Right lobe of liver (tissue), 6 donors: ENCODE data around the gene ANKRD55. TPM values are rescaled to one million over a fixed set of nuclear protein-coding genes. Genes with fewer than 3 reads are reported as not detected.

Experiments
- ATAC-seq, 4 donors: fragments of 200-7000 bp; cut with Tn5 transposase; one replicate each; pipeline ENCODE4 v1.9.1; 2020; ENCODE audit warnings: mild to moderate bottlenecking in 4 of 4, moderate library complexity in 4 of 4
- DNase-seq, 3 donors: peaks; one replicate each; pipeline ENCODE4 v3.0.0-alpha.2; 2020
- H3K27ac ChIP-seq, 3 donors: fragments of 200-600 bp; one replicate each; pipeline ENCODE4 v1.8.0; 2022
- H3K27me3 ChIP-seq, 2 donors: fragments of 200-600 bp; one replicate each; pipeline ENCODE4 v1.8.0; 2022
- H3K36me3 ChIP-seq, 4 donors: fragments of 200-600 bp; sonication (generic) in 1 of 4; one replicate each; pipeline versions ENCODE4 v1.5.1 to v1.8.0; 2017 to 2022; ENCODE audit warnings: control low read depth in 1 of 4
- H3K4me1 ChIP-seq, 4 donors: fragments of 200-600 bp; sonication (generic) in 1 of 4; one replicate each; pipeline versions ENCODE4 v1.5.1 to v1.8.0; 2017 to 2022; ENCODE audit warnings: control low read depth in 1 of 4
- H3K4me3 ChIP-seq, 3 donors: fragments of 200-600 bp; one replicate each; pipeline ENCODE4 v1.8.0; 2022
- H3K9me3 ChIP-seq, 4 donors: fragments of 200-600 bp; sonication (generic) in 1 of 4; one replicate each; pipeline versions ENCODE4 v1.5.1 to v1.8.0; 2017 to 2022; ENCODE audit warnings: control low read depth in 1 of 4
- POLR2A ChIP-seq: fragments of 450-650 bp; IDR thresholded peaks from one replicate; pipeline ENCODE4 v1.6.1; 2017; ENCODE audit warnings: antibody characterized with exemption, mild to moderate bottlenecking
- WGBS: methylation state at CpG from one replicate; pipeline ENCODE4 v1.1.6; 2018; ENCODE audit warnings: low coverage, low lambda C conversion rate; ENCODE audit not compliant: insufficient coverage; ENCODE audit errors: missing lambda C conversion rate; 5-methylcytosine and 5-hydroxymethylcytosine counted together
- intact Hi-C, 2 donors: fragments of 100-400 bp; cut with DNase I; formaldehyde crosslinking; loops; one replicate each; pipeline versions ENCODE4 v1.11.2 to v1.14.1; 2022
- total RNA-seq, 6 experiments: library from RNA; depleted of rRNA in 2 of 6; stranded (reverse); fragments of >200 nt in 2 of 6; fragmentation: NEBNext Ultra II Directional in 3 of 6; extraction: Animal tissue kit (Norgen Biotek cat#: 25700) in 3 of 6; gene quantifications; one replicate each; pipeline versions ENCODE4 v1.1.0 to v1.2.4, GENCODE V29; 2016 to 2023
- TF ChIP-seq, protein P1 (sequence below), 4 donors: fragments of 200-600 bp in 3 of 4; fragments of 450-650 bp in 1 of 4; IDR thresholded peaks; one replicate each; pipeline versions ENCODE4 v1.5.1 to v1.8.0; 2016 to 2022; ENCODE audit warnings: antibody characterized with exemption in 4 of 4, mild to moderate bottlenecking in 2 of 4
- donor health status: DM: no; HTN: yes; CAD: no.
- donor health status: DM: no; HTN: no; CAD: no.
- donor health status: DM: no; HTN: no; CAD: no.
- donor health status: DM: no; HTN: yes; CAD: no.
- donor health status: DM: no; HTN: yes; CAD: no.

The ANKRD55 gene
- total RNA-seq, 6 experiments from 2014 or later = 0.68 to 2.2 (median 1.2) TPM

GRCh38 chr5:56066931-56067450 is 166.1 kb downstream of the ANKRD55 start:
- intact Hi-C loops = no loop called here
- no peaks in the 10 kb centered on the region for H3K36me3 ChIP-seq
- no peak overlapping the region for H3K27ac ChIP-seq
- WGBS = 94% methylated on average over 3 of the region's 3 CpGs
- H3K9me3 ChIP-seq = no peaks in the 10 kb centered on the region
- H3K4me3 ChIP-seq = no peak overlapping the region
- ATAC-seq (no peak), DNase-seq (no peak)
- H3K27me3 ChIP-seq = no peaks in the 10 kb centered on the region
- TF ChIP-seq, protein P1, sequence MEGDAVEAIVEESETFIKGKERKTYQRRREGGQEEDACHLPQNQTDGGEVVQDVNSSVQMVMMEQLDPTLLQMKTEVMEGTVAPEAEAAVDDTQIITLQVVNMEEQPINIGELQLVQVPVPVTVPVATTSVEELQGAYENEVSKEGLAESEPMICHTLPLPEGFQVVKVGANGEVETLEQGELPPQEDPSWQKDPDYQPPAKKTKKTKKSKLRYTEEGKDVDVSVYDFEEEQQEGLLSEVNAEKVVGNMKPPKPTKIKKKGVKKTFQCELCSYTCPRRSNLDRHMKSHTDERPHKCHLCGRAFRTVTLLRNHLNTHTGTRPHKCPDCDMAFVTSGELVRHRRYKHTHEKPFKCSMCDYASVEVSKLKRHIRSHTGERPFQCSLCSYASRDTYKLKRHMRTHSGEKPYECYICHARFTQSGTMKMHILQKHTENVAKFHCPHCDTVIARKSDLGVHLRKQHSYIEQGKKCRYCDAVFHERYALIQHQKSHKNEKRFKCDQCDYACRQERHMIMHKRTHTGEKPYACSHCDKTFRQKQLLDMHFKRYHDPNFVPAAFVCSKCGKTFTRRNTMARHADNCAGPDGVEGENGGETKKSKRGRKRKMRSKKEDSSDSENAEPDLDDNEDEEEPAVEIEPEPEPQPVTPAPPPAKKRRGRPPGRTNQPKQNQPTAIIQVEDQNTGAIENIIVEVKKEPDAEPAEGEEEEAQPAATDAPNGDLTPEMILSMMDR (IDR thresholded peaks at IDR 0.05) = no peak
- no peak for TF ChIP-seq POLR2A
- H3K4me1 ChIP-seq = peaks cover 0 to 8% (median 0%) of the 10 kb centered on the region in 4 donors

DNA sequence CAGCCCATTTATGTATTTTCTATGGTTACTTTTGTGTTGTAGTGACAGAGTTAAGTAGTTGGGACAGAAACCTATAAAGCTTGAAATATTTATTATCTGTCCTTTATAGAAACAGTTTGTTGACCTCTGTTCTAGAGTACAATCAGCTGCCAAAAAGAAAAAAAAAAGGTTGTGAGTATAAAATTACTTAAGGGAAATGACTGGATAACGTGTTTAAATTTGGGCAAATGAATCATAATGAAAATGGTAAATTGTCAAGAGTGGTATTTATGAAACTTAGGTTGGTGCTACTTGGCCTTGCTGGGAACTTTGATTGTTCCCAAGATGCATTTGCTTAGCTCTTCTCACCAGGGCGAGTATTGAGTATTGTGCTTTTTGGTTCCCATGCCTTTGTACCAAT is 168.1 kb downstream of the ANKRD55 start:
- H3K9me3 ChIP-seq = no peaks in the 10 kb centered on the region
- intact Hi-C loops = no loop called here
- 82% methylated on average over 2 of the region's 2 CpGs for WGBS

GRCh38 chr5:56060276-56061110 is 172.6 kb downstream of the ANKRD55 start:
- Histone ChIP-seq H3K27ac (no peak overlapping the region), H3K9me3 (no peaks in the 10 kb centered on the region), H3K36me3 (no peaks in the 10 kb centered on the region), H3K4me1 (peaks cover 0 to 17% (median 8%) of the 10 kb centered on the region in 4 donors), H3K4me3 (no peak overlapping the region), H3K27me3 (no peaks in the 10 kb centered on the region)
- no peak for DNase-seq
- no peak for TF ChIP-seq POLR2A
- TF ChIP-seq, protein P1 (IDR thresholded peaks at IDR 0.05) = no peak
- intact Hi-C loops = no loop called here
- WGBS = 82% methylated on average over 10 of the region's 10 CpGs
- no peak for ATAC-seq

More for the DNA sequence above, 168.1 kb downstream of the ANKRD55 start:
- ATAC-seq (no peak), DNase-seq (no peak)
- no peaks in the 10 kb centered on the region for H3K27me3 ChIP-seq
- no peaks in the 10 kb centered on the region for H3K36me3 ChIP-seq
- no peaks in the 10 kb centered on the region for H3K4me1 ChIP-seq
- H3K4me3 ChIP-seq = no peak overlapping the region
- no peak for TF ChIP-seq POLR2A
- TF ChIP-seq, protein P1 (IDR thresholded peaks at IDR 0.05) = no peak
- H3K27ac ChIP-seq = no peak overlapping the region

GRCh38 chr5:56059854-56060253 is 173.3 kb downstream of the ANKRD55 start:
- TF ChIP-seq POLR2A = no peak
- TF ChIP-seq, protein P1 (IDR thresholded peaks at IDR 0.05) = no peak
- ATAC-seq (no peak), DNase-seq (no peak)
- Histone ChIP-seq H3K4me1 (peaks cover 0 to 17% (median 8%) of the 10 kb centered on the region in 4 donors), H3K4me3 (no peak overlapping the region), H3K36me3 (no peaks in the 10 kb centered on the region), H3K27ac (no peak overlapping the region), H3K9me3 (no peaks in the 10 kb centered on the region), H3K27me3 (no peaks in the 10 kb centered on the region)
- WGBS = 93% methylated on average over 8 of the region's 8 CpGs
- intact Hi-C loops = no loop called here
